Neutrophil (primary cell): ENCODE results near the gene SLC27A5.

Experiments
- H3K27ac ChIP-seq: fragments of 200-600 bp; sonication (generic); 2 replicates; pipeline ENCODE4 v1.5.1; 2016; ENCODE audit warnings: mild to moderate bottlenecking, moderate library complexity
- H3K27me3 ChIP-seq: fragments of 200-600 bp; sonication (generic); 2 replicates; pipeline ENCODE4 v1.6.0; 2016; ENCODE audit warnings: mild to moderate bottlenecking
- H3K36me3 ChIP-seq: fragments of 200-600 bp; sonication (generic); 2 replicates; pipeline ENCODE4 v1.5.1; 2017
- H3K4me1 ChIP-seq, 2 experiments: fragments of 200-600 bp in 1 of 2; sonication (generic) in 1 of 2; 1 replicate in 1 of 2; 2 replicates in 1 of 2; pipeline versions ENCODE4 v1.5.1 to v1.6.1; 2013 to 2016; ENCODE audit warnings: low read depth in 1 of 2, low read length in 1 of 2, mild to moderate bottlenecking in 1 of 2, moderate library complexity in 1 of 2; ENCODE audit not compliant: control insufficient read depth in 1 of 2, insufficient read depth in 1 of 2
- H3K4me3 ChIP-seq, 2 experiments: fragments of 200-600 bp in 1 of 2; sonication (generic) in 1 of 2; 1 replicate in 1 of 2; 2 replicates in 1 of 2; pipeline ENCODE4 v1.5.1; 2013 to 2016; ENCODE audit warnings: low read depth in 1 of 2, low read length in 1 of 2, mild to moderate bottlenecking in 1 of 2, moderate library complexity in 1 of 2
- H3K9me3 ChIP-seq: fragments of 200-600 bp; sonication (generic); 2 replicates; pipeline ENCODE4 v1.5.1; 2016
- TF ChIP-seq, protein P1 (sequence below): fragments of 200-600 bp; sonication (generic); IDR thresholded peaks from 2 replicates; pipeline ENCODE4 v1.5.1; 2016; ENCODE audit warnings: antibody characterized with exemption

SLC27A5 gene

DNA sequence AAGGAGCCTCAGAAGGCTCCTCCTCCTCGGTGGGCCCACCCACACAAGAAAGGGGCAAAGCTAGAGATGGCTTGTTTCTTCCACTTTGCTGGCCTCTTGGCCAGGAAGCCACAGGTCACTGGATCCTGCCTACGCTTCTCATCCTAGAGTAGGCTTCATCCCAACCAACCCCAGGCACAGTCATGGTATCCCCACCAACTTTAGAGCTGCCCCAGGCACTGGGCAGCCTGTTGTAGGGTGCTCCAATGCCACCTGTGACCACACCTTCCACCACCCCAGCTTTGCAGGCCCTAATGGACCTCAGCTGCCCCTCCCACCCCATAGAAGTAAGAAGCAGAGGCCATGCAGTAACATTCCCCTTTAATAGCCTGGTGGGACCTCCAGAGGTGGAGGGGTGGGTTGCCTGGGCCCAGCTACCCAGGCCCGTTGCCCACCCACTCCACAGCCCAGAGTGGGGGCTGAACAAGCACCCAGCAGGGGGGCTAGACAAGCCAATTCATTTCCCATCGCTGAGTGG is 43.6 kb upstream of the SLC27A5 start:
- H3K27me3 ChIP-seq = peaks cover 1% of the 10 kb centered on the region
- H3K4me3 ChIP-seq = peak overlapping the region; percentile 84 to 95
- peaks cover 47 to 50% of the 10 kb centered on the region in 2 experiments for H3K4me1 ChIP-seq
- H3K36me3 ChIP-seq = peaks cover 57% of the 10 kb centered on the region
- H3K27ac ChIP-seq = peak overlapping the region; percentile 100
- H3K9me3 ChIP-seq = no peaks in the 10 kb centered on the region
- TF ChIP-seq, protein P1, sequence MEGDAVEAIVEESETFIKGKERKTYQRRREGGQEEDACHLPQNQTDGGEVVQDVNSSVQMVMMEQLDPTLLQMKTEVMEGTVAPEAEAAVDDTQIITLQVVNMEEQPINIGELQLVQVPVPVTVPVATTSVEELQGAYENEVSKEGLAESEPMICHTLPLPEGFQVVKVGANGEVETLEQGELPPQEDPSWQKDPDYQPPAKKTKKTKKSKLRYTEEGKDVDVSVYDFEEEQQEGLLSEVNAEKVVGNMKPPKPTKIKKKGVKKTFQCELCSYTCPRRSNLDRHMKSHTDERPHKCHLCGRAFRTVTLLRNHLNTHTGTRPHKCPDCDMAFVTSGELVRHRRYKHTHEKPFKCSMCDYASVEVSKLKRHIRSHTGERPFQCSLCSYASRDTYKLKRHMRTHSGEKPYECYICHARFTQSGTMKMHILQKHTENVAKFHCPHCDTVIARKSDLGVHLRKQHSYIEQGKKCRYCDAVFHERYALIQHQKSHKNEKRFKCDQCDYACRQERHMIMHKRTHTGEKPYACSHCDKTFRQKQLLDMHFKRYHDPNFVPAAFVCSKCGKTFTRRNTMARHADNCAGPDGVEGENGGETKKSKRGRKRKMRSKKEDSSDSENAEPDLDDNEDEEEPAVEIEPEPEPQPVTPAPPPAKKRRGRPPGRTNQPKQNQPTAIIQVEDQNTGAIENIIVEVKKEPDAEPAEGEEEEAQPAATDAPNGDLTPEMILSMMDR = no peak

DNA sequence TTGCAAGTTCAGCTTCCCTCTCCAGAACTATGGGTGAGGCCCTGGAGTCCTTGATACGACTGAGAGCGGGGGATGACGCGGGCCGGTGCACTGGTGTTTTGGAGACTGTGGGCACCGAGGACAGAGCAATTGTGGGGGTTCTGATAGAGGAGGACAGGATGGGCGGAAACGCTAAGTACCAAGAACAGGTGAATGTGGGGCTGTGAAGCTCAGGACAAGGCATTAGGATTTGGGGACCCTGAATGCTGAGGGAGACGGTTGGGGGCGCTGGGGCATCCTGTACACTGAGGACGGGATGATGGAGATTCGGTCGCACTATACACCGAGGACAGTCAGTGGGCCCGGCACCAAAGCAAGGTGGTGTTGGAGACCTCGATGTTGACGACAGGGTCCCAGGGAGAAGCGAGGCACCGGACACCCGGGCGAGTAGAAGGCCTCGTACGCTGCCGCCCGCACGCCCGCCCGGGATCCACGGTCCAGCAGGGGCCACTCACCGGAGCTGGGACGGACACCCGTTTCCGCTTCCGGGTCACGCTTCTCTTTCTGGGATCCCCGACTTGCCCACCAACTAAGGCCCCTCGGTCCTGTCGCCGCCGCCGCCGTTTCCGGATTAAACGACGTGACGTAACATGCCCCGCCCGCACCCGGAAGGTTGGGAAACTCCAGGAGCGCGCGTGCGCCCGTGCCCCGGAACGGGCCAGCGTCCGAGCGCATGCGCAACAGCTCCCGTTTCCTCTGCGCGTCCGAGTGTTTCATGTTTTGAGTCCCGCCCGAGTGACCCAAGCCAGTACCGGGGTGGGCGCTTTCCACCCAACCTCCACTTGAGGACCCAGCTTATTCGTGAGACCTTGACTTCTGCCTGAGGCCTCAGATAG is 42.9 kb upstream of the SLC27A5 start, which contains the start of gene CHMP2A:
CHMP2A (minus strand) TSS at position 612 of the 875 bp plus-strand sequence. CDS start 893 bp downstream, outside the sequence.
- Histone ChIP-seq H3K4me3 (peak within 1 kb of the TSS; percentile 84 to 95), H3K27me3 (no peaks in the 10 kb centered on the region), H3K36me3 (peaks cover 64% of the 10 kb centered on the region), H3K4me1 (peaks cover 43 to 47% of the 10 kb centered on the region in 2 experiments), H3K27ac (peak within 1 kb of the TSS; percentile 100), H3K9me3 (no peaks in the 10 kb centered on the region)
- TF ChIP-seq, protein P1 = peak; percentile 36

DNA sequence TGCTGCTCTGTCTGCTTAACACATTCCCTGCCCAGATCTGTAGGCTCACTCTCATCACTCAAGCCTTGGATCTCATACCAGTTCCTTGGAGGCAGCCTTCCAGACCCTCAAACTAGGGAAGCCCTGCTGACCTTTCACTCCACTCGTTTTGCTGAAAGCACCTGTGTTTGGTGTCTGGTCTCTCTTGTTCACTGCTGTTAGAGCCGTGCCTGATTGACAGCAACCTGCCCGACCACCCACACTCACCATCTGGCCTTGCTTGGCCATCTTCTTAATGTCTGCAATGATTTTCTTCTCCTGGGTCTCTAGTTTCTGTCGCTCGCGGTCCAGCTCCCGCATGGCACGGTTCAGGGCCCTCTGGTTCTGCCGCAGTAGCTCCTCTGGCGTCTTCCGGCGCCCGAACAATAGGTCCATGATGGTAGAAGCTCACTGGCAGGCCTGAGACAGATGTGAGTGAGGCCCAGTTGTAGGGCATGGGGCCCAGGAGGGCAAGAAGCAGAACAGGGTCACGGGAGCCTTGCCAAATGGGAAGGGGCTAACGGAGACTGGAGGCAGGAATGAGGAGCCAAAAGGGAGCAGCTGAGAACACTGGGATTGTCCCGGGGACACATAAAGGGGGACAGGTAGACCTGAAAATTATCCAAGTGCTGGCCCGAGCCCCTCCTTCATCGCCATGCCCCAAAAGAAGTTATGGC is 42.2 kb upstream of the SLC27A5 start:
- peak overlapping the region; percentile 100 for H3K27ac ChIP-seq
- TF ChIP-seq, protein P1 = no peak
- peak overlapping the region; percentile 84 to 95 for H3K4me3 ChIP-seq
- H3K27me3 ChIP-seq = no peaks in the 10 kb centered on the region
- H3K4me1 ChIP-seq = peaks cover 38 to 41% of the 10 kb centered on the region in 2 experiments
- peaks cover 72% of the 10 kb centered on the region for H3K36me3 ChIP-seq
- H3K9me3 ChIP-seq = no peaks in the 10 kb centered on the region

- peak overlapping the region; percentile 52 for H3K27ac ChIP-seq
- H3K4me3 ChIP-seq = no peak overlapping the region
- TF ChIP-seq, protein P1 = no peak
- no peaks in the 10 kb centered on the region for H3K9me3 ChIP-seq
- H3K27me3 ChIP-seq = no peaks in the 10 kb centered on the region
- H3K36me3 ChIP-seq = peaks cover 85% of the 10 kb centered on the region
- peaks cover 36 to 37% of the 10 kb centered on the region in 2 experiments for H3K4me1 ChIP-seq
These were observed 40.9 kb upstream of the SLC27A5 start for GRCh38 chr19:58552655-58553054.

- H3K27me3 ChIP-seq = no peaks in the 10 kb centered on the region
- H3K4me3 ChIP-seq = no peak overlapping the region
- TF ChIP-seq, protein P1 = no peak
- H3K4me1 ChIP-seq = peaks cover 28 to 35% of the 10 kb centered on the region in 2 experiments
- H3K27ac ChIP-seq = peak overlapping the region; percentile 52
- H3K36me3 ChIP-seq = peaks cover 86% of the 10 kb centered on the region
- no peaks in the 10 kb centered on the region for H3K9me3 ChIP-seq
These were observed 40.0 kb upstream of the SLC27A5 start for GRCh38 chr19:58551577-58552471.
